GM23338 (cell line): ENCODE results near the gene TMEM94. TPM values are rescaled to one million over a fixed set of nuclear protein-coding genes. Genes with fewer than 3 reads are reported as not detected.

Source experiments
- ATAC-seq: fragments of 200-7000 bp; cut with Tn5 transposase; 3 replicates; pipeline ENCODE4 v1.9.1; 2020
- DNase-seq: peaks from one replicate; pipeline ENCODE4 v3.0.0-alpha.2; 2015; ENCODE audit warnings: low spot score
- H2AFZ ChIP-seq: fragments of 200-600 bp; sonication (generic); 2 replicates; pipeline ENCODE4 v1.8.0; 2016; ENCODE audit warnings: antibody characterized with exemption, mild to moderate bottlenecking, moderate library complexity
- H3F3A ChIP-seq: fragments of 200-600 bp; sonication (generic); replicated peaks from 2 replicates; pipeline ENCODE4 v1.8.0; 2017; ENCODE audit warnings: antibody characterized with exemption, mixed run types, low read depth
- H3K27ac ChIP-seq: fragments of 200-600 bp; sonication (generic); 2 replicates; pipeline ENCODE4 v1.6.1; 2016; ENCODE audit warnings: low read depth
- H3K27me3 ChIP-seq: fragments of 200-600 bp; sonication (generic); 2 replicates; pipeline ENCODE4 v1.8.0; 2016; ENCODE audit warnings: mild to moderate bottlenecking, mixed run types, moderate library complexity; ENCODE audit not compliant: insufficient read depth
- H3K36me3 ChIP-seq: fragments of 200-600 bp; sonication (generic); 2 replicates; pipeline ENCODE4 v1.8.0; 2016; ENCODE audit warnings: mild to moderate bottlenecking; ENCODE audit not compliant: insufficient read depth
- H3K4me1 ChIP-seq: fragments of 200-600 bp; sonication (generic); 2 replicates; pipeline ENCODE4 v1.8.0; 2016; ENCODE audit warnings: mild to moderate bottlenecking, moderate library complexity; ENCODE audit not compliant: insufficient read depth
- H3K4me2 ChIP-seq: fragments of 200-600 bp; sonication (generic); 2 replicates; pipeline ENCODE4 v1.7.1; 2017; ENCODE audit warnings: mixed run types
- H3K4me3 ChIP-seq: fragments of 200-600 bp; sonication (generic); 2 replicates; pipeline ENCODE4 v1.6.1; 2016; ENCODE audit warnings: mixed run types
- H3K79me2 ChIP-seq: fragments of 200-600 bp; sonication (generic); replicated peaks from 2 replicates; pipeline ENCODE4 v1.8.0; 2017; ENCODE audit warnings: mild to moderate bottlenecking; ENCODE audit not compliant: insufficient read depth
- H3K9me2 ChIP-seq: fragments of 200-600 bp; sonication (generic); 2 replicates; pipeline ENCODE4 v1.8.0; 2017; ENCODE audit not compliant: insufficient read depth
- H4K20me1 ChIP-seq: fragments of 200-600 bp; sonication (generic); replicated peaks from 2 replicates; pipeline ENCODE4 v1.8.0; 2017; ENCODE audit warnings: mild to moderate bottlenecking; ENCODE audit not compliant: insufficient read depth
- H3K27ac Mint-ChIP-seq: 2 replicates; pipeline ENCODE4 v1.8.0; 2020; ENCODE audit warnings: inconsistent platforms, mild to moderate bottlenecking, moderate library complexity, mixed read lengths
- H3K27me3 Mint-ChIP-seq: 3 replicates; pipeline ENCODE4 v1.8.0; 2022; ENCODE audit warnings: low read depth, mild to moderate bottlenecking, moderate library complexity, mixed read lengths, inconsistent platforms; ENCODE audit not compliant: insufficient read depth, poor library complexity
- H3K36me3 Mint-ChIP-seq: 3 replicates; pipeline ENCODE4 v1.8.0; 2021; ENCODE audit warnings: low read depth, mild to moderate bottlenecking, inconsistent platforms, moderate library complexity, mixed read lengths
- H3K4me1 Mint-ChIP-seq: 3 replicates; pipeline ENCODE4 v1.8.0; 2020; ENCODE audit warnings: mild to moderate bottlenecking, inconsistent platforms, mixed read lengths
- H3K4me3 Mint-ChIP-seq: 3 replicates; pipeline ENCODE4 v1.8.0; 2021; ENCODE audit warnings: moderate library complexity, mild to moderate bottlenecking, inconsistent platforms, mixed read lengths
- H3K9me3 Mint-ChIP-seq: 3 replicates; pipeline ENCODE4 v1.8.0; 2020; ENCODE audit warnings: moderate library complexity, mild to moderate bottlenecking, inconsistent platforms, mixed read lengths
- EZH2 ChIP-seq: fragments of 200-600 bp; sonication (generic); IDR thresholded peaks from one replicate; pipeline ENCODE4 v1.8.0; 2017; ENCODE audit warnings: antibody characterized with exemption, mild to moderate bottlenecking, low read depth; ENCODE audit not compliant: unreplicated experiment
- NANOG ChIP-seq: IDR thresholded peaks from 2 replicates; pipeline ENCODE4 v1.6.1; 2016; ENCODE audit warnings: antibody characterized with exemption, borderline replicate concordance
- STAT1 ChIP-seq: IDR thresholded peaks from one replicate; pipeline ENCODE4 v1.6.1; 2016; ENCODE audit warnings: antibody characterized with exemption; ENCODE audit not compliant: unreplicated experiment
- ZNF114 ChIP-seq: fragments of 250-450 bp; sonication (Bioruptor Pico); IDR thresholded peaks from 2 replicates; pipeline ENCODE4 v1.5.0; 2020; ENCODE audit warnings: mild to moderate bottlenecking, moderate library complexity
- ZNF331 ChIP-seq: fragments of 250-450 bp; sonication (Bioruptor Pico); IDR thresholded peaks from 2 replicates; pipeline ENCODE4 v1.5.0; 2020; ENCODE audit warnings: low read depth, mild to moderate bottlenecking, moderate library complexity
- polyA plus RNA-seq: library from polyadenylated mRNA; unstranded; fragments of >200 nt; fragmentation: Nextera tagmentation; extraction: Ambion mirVana; gene quantifications from 2 replicates; pipeline ENCODE4 v1.2.1, GENCODE V29; 2016
- total RNA-seq: library from RNA; depleted of rRNA; stranded (reverse); fragments of >200 nt; shearing (Covaris generic); gene quantifications from 2 replicates; pipeline ENCODE4 v1.2.3, GENCODE V29; 2014
- TF ChIP-seq, protein P1 (sequence below): IDR thresholded peaks from 2 replicates; pipeline ENCODE4 v1.6.1; 2016; ENCODE audit warnings: antibody characterized with exemption
- TF ChIP-seq, protein P2 (sequence below): fragments of 250-450 bp; sonication (Bioruptor Pico); IDR thresholded peaks from 2 replicates; pipeline ENCODE4 v1.5.0; 2020; ENCODE audit warnings: mild to moderate bottlenecking, moderate library complexity
- TF ChIP-seq, protein P3 (sequence below), 2 experiments: fragments of 200-600 bp in 1 of 2; sonication (generic) in 1 of 2; conservative IDR thresholded peaks; 2 replicates each; pipeline versions ENCODE4 v1.5.1 to v1.6.1; 2016 to 2017; ENCODE audit warnings: antibody characterized with exemption in 2 of 2, low read depth in 2 of 2, mild to moderate bottlenecking in 2 of 2, moderate library complexity in 1 of 2
- TF ChIP-seq, protein P4 (sequence below): IDR thresholded peaks from one replicate; pipeline ENCODE4 v1.6.1; 2018; ENCODE audit warnings: antibody characterized with exemption; ENCODE audit not compliant: unreplicated experiment

TMEM94 gene
- total and polyA plus RNA-seq, 2 experiments from 2014 or later: 24.0 to 66.0 TPM

GRCh38 chr17:75494326-75494877, 38.0 kb downstream of the TMEM94 start:
- peaks cover 8% of the 10 kb centered on the region for H3K27me3 Mint-ChIP-seq
- no peak overlapping the region for H3K4me3 Mint-ChIP-seq
- H3K4me3 ChIP-seq: no peak overlapping the region
- H3K27me3 ChIP-seq: no peaks in the 10 kb centered on the region
- no peak overlapping the region for H3K27ac Mint-ChIP-seq
- ATAC-seq: no peak
- no peaks in the 10 kb centered on the region for H3K79me2 ChIP-seq
- TF ChIP-seq, protein P1, sequence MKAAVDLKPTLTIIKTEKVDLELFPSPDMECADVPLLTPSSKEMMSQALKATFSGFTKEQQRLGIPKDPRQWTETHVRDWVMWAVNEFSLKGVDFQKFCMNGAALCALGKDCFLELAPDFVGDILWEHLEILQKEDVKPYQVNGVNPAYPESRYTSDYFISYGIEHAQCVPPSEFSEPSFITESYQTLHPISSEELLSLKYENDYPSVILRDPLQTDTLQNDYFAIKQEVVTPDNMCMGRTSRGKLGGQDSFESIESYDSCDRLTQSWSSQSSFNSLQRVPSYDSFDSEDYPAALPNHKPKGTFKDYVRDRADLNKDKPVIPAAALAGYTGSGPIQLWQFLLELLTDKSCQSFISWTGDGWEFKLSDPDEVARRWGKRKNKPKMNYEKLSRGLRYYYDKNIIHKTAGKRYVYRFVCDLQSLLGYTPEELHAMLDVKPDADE: no peak
- TF ChIP-seq, protein P2, sequence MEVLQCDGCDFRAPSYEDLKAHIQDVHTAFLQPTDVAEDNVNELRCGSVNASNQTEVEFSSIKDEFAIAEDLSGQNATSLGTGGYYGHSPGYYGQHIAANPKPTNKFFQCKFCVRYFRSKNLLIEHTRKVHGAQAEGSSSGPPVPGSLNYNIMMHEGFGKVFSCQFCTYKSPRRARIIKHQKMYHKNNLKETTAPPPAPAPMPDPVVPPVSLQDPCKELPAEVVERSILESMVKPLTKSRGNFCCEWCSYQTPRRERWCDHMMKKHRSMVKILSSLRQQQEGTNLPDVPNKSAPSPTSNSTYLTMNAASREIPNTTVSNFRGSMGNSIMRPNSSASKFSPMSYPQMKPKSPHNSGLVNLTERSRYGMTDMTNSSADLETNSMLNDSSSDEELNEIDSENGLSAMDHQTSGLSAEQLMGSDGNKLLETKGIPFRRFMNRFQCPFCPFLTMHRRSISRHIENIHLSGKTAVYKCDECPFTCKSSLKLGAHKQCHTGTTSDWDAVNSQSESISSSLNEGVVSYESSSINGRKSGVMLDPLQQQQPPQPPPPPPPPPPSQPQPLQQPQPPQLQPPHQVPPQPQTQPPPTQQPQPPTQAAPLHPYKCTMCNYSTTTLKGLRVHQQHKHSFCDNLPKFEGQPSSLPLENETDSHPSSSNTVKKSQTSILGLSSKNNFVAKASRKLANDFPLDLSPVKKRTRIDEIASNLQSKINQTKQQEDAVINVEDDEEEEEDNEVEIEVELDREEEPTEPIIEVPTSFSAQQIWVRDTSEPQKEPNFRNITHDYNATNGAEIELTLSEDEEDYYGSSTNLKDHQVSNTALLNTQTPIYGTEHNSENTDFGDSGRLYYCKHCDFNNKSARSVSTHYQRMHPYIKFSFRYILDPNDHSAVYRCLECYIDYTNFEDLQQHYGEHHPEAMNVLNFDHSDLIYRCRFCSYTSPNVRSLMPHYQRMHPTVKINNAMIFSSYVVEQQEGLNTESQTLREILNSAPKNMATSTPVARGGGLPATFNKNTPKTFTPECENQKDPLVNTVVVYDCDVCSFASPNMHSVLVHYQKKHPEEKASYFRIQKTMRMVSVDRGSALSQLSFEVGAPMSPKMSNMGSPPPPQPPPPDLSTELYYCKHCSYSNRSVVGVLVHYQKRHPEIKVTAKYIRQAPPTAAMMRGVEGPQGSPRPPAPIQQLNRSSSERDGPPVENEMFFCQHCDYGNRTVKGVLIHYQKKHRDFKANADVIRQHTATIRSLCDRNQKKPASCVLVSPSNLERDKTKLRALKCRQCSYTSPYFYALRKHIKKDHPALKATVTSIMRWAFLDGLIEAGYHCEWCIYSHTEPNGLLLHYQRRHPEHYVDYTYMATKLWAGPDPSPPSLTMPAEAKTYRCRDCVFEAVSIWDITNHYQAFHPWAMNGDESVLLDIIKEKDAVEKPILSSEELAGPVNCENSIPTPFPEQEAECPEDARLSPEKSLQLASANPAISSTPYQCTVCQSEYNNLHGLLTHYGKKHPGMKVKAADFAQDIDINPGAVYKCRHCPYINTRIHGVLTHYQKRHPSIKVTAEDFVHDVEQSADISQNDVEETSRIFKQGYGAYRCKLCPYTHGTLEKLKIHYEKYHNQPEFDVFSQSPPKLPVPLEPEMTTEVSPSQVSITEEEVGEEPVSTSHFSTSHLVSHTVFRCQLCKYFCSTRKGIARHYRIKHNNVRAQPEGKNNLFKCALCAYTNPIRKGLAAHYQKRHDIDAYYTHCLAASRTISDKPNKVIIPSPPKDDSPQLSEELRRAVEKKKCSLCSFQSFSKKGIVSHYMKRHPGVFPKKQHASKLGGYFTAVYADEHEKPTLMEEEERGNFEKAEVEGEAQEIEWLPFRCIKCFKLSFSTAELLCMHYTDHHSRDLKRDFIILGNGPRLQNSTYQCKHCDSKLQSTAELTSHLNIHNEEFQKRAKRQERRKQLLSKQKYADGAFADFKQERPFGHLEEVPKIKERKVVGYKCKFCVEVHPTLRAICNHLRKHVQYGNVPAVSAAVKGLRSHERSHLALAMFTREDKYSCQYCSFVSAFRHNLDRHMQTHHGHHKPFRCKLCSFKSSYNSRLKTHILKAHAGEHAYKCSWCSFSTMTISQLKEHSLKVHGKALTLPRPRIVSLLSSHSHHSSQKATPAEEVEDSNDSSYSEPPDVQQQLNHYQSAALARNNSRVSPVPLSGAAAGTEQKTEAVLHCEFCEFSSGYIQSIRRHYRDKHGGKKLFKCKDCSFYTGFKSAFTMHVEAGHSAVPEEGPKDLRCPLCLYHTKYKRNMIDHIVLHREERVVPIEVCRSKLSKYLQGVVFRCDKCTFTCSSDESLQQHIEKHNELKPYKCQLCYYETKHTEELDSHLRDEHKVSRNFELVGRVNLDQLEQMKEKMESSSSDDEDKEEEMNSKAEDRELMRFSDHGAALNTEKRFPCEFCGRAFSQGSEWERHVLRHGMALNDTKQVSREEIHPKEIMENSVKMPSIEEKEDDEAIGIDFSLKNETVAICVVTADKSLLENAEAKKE: no peak
- TF ChIP-seq ZNF114 (CRISPR knock-in tag) (no peak), NANOG (no peak), STAT1 (no peak), ZNF331 (CRISPR knock-in tag) (no peak), EZH2 (no peak)
- TF ChIP-seq, protein P3, sequence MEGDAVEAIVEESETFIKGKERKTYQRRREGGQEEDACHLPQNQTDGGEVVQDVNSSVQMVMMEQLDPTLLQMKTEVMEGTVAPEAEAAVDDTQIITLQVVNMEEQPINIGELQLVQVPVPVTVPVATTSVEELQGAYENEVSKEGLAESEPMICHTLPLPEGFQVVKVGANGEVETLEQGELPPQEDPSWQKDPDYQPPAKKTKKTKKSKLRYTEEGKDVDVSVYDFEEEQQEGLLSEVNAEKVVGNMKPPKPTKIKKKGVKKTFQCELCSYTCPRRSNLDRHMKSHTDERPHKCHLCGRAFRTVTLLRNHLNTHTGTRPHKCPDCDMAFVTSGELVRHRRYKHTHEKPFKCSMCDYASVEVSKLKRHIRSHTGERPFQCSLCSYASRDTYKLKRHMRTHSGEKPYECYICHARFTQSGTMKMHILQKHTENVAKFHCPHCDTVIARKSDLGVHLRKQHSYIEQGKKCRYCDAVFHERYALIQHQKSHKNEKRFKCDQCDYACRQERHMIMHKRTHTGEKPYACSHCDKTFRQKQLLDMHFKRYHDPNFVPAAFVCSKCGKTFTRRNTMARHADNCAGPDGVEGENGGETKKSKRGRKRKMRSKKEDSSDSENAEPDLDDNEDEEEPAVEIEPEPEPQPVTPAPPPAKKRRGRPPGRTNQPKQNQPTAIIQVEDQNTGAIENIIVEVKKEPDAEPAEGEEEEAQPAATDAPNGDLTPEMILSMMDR (conservative IDR thresholded peaks at IDR 0.05; ENCODE audit: low read depth in 2 of 2): no peak
- TF ChIP-seq, protein P4, sequence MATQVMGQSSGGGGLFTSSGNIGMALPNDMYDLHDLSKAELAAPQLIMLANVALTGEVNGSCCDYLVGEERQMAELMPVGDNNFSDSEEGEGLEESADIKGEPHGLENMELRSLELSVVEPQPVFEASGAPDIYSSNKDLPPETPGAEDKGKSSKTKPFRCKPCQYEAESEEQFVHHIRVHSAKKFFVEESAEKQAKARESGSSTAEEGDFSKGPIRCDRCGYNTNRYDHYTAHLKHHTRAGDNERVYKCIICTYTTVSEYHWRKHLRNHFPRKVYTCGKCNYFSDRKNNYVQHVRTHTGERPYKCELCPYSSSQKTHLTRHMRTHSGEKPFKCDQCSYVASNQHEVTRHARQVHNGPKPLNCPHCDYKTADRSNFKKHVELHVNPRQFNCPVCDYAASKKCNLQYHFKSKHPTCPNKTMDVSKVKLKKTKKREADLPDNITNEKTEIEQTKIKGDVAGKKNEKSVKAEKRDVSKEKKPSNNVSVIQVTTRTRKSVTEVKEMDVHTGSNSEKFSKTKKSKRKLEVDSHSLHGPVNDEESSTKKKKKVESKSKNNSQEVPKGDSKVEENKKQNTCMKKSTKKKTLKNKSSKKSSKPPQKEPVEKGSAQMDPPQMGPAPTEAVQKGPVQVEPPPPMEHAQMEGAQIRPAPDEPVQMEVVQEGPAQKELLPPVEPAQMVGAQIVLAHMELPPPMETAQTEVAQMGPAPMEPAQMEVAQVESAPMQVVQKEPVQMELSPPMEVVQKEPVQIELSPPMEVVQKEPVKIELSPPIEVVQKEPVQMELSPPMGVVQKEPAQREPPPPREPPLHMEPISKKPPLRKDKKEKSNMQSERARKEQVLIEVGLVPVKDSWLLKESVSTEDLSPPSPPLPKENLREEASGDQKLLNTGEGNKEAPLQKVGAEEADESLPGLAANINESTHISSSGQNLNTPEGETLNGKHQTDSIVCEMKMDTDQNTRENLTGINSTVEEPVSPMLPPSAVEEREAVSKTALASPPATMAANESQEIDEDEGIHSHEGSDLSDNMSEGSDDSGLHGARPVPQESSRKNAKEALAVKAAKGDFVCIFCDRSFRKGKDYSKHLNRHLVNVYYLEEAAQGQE: no peak
- no peaks in the 10 kb centered on the region for H3K36me3 ChIP-seq
- no peaks in the 10 kb centered on the region for H3K9me3 Mint-ChIP-seq
- no peaks in the 10 kb centered on the region for H3K9me2 ChIP-seq
- H3K4me2 ChIP-seq: no peak overlapping the region
- no peak overlapping the region for H3K27ac ChIP-seq
- H3F3A ChIP-seq: no peaks in the 10 kb centered on the region
- no peak overlapping the region for H2AFZ ChIP-seq
- H3K4me1 Mint-ChIP-seq: no peaks in the 10 kb centered on the region
- no peak for DNase-seq
- no peaks in the 10 kb centered on the region for H4K20me1 ChIP-seq
- peaks cover 3% of the 10 kb centered on the region; the same call in 1 of the 3 replicates for H3K36me3 Mint-ChIP-seq
- no peaks in the 10 kb centered on the region for H3K4me1 ChIP-seq
